K562 (cell line): ENCODE measurements around the gene PLEKHM2. TPM values are rescaled to one million over a fixed set of nuclear protein-coding genes. Genes with fewer than 3 reads are reported as not detected.
A peak's percentile ranks its signal among the peaks of the same experiment; 100 is the strongest.

Experiments used
- ATAC-seq: fragments of 200-7000 bp; cut with Tn5 transposase; 3 replicates; pipeline ENCODE4 v1.9.1; 2020; ENCODE audit warnings: moderate library complexity
- BruUV-seq: library from RNA; stranded (reverse); fragments of 400-500 nt; replicated peaks from 2 replicates; lab custom pipeline; 2021; lab: Mats Ljungman, UMichigan
- CTCF ChIA-PET: fragments of 300-600 bp; formaldehyde crosslinking; extraction: SDS; loops from one replicate; lab custom pipeline; 2021; ENCODE audit warnings: low intra/inter-chr PET ratio; lab: Yijun Ruan, JAX
- POLR2A ChIA-PET: fragments of 300-600, 350-650 bp; sonication (Branson Sonifier 250); formaldehyde crosslinking; extraction: SDS; loops from one replicate; lab custom pipeline; 2021; ENCODE audit warnings: antibody characterized with exemption, inconsistent platforms; lab: Yijun Ruan, JAX
- DNase-seq, 4 experiments: peaks; one replicate each; pipeline versions ENCODE4 v3.0.0 to v3.0.0-alpha.2; 2011 to 2018; ENCODE audit warnings: low spot score in 3 of 4, mixed read lengths in 3 of 4; ENCODE audit errors: extremely low read depth in 1 of 4
- FAIRE-seq: peaks from 2 replicates; lab custom pipeline; 2011; peaks lifted over from hg19 to GRCh38; lab: Jason Lieb, UNC
- H2AFZ ChIP-seq: 2 replicates; pipeline ENCODE4 v1.6.0; 2011; ENCODE audit warnings: low read depth, low read length, control low read depth, inconsistent platforms
- H3K27ac ChIP-seq: fragments of 200-600 bp; 3 replicates; pipeline ENCODE4 v1.8.0; 2011; ENCODE audit warnings: low read depth, mild to moderate bottlenecking, control low read depth, inconsistent platforms, low read length, moderate library complexity, mixed read lengths; ENCODE audit errors: extremely low read depth
- H3K27me3 ChIP-seq, 2 experiments: fragments of 300-600 bp in 1 of 2; 2 replicates in 1 of 2; 3 replicates in 1 of 2; pipeline versions ENCODE4 v1.6.0 to v1.8.0; 2011; ENCODE audit warnings: inconsistent platforms in 2 of 2, low read length in 2 of 2, mild to moderate bottlenecking in 1 of 2, mixed read lengths in 1 of 2, moderate library complexity in 1 of 2; ENCODE audit not compliant: control insufficient read depth in 2 of 2, insufficient read depth in 2 of 2
- H3K36me3 ChIP-seq: fragments of 300-600 bp; 3 replicates; pipeline ENCODE4 v1.8.0; 2011; ENCODE audit warnings: mild to moderate bottlenecking, low read length, inconsistent platforms; ENCODE audit not compliant: control insufficient read depth, insufficient read depth
- H3K4me1 ChIP-seq, 2 experiments: fragments of 200-600 bp in 1 of 2; replicated peaks in 1 of 2; 2 replicates in 1 of 2; 3 replicates in 1 of 2; pipeline versions ENCODE4 v1.5.1 to v1.8.0; 2011; ENCODE audit warnings: inconsistent platforms in 2 of 2, low read length in 2 of 2, mild to moderate bottlenecking in 1 of 2, mixed read lengths in 1 of 2, moderate library complexity in 1 of 2; ENCODE audit not compliant: control insufficient read depth in 2 of 2, insufficient read depth in 2 of 2
- H3K4me2 ChIP-seq: 2 replicates; pipeline ENCODE4 v1.6.1; 2011; ENCODE audit warnings: low read length, control low read depth, inconsistent platforms, mixed read lengths; ENCODE audit not compliant: insufficient read depth
- H3K4me3 ChIP-seq: fragments of 200-600 bp; sonication (generic), shearing (Covaris generic); 2 replicates; pipeline ENCODE4 v1.5.1; 2016; ENCODE audit warnings: control low read depth, inconsistent platforms
- H3K79me2 ChIP-seq: fragments of 200-600 bp; 3 replicates; pipeline ENCODE4 v1.8.0; 2011; ENCODE audit warnings: low read length, inconsistent platforms; ENCODE audit not compliant: control insufficient read depth, insufficient read depth
- H3K9ac ChIP-seq, 2 experiments: 2 replicates each; pipeline versions ENCODE4 v1.6.0 to v1.6.1; 2011; ENCODE audit warnings: low read depth in 2 of 2, low read length in 2 of 2, control low read depth in 1 of 2, inconsistent platforms in 1 of 2, mild to moderate bottlenecking in 1 of 2, mixed read lengths in 1 of 2; ENCODE audit not compliant: insufficient read depth in 1 of 2
- H3K9me1 ChIP-seq: one replicate; pipeline ENCODE4 v1.6.0; 2011; ENCODE audit warnings: inconsistent platforms, mild to moderate bottlenecking, low read length, moderate library complexity; ENCODE audit not compliant: control insufficient read depth, insufficient read depth
- H3K9me3 ChIP-seq: replicated peaks from 2 replicates; pipeline ENCODE4 v1.5.1; 2011; ENCODE audit warnings: low read depth, low read length, inconsistent platforms; ENCODE audit not compliant: control insufficient read depth, insufficient read depth
- H4K20me1 ChIP-seq: replicated peaks from 2 replicates; pipeline ENCODE4 v1.6.1; 2011; ENCODE audit warnings: low read length, inconsistent platforms, mixed read lengths; ENCODE audit not compliant: control insufficient read depth, insufficient read depth
- POLR2G ChIP-seq: fragments of 200-400 bp; formaldehyde crosslinking; IDR thresholded peaks from 2 replicates; pipeline ENCODE4 v1.6.1; 2017; ENCODE audit warnings: low read depth, mild to moderate bottlenecking, antibody characterized with exemption, low read length, moderate library complexity
- PURB ChIP-seq: sonication (generic); formaldehyde crosslinking; IDR thresholded peaks from 2 replicates; pipeline ENCODE4 v1.9.0; 2021; ENCODE audit warnings: low read depth, mild to moderate bottlenecking, missing genetic modification reagents
- RBM22 ChIP-seq: fragments of 200-400 bp; formaldehyde crosslinking; IDR thresholded peaks from 2 replicates; pipeline ENCODE4 v1.6.1; 2018; ENCODE audit warnings: low read length, low read depth; ENCODE audit not compliant: poor library complexity, severe bottlenecking
- WGBS: fragments of 100-300 bp; shearing (Covaris generic); methylation state at CpG from one replicate; pipeline ENCODE4 v1.1.6; 2016; ENCODE audit warnings: low coverage, mixed read lengths; ENCODE audit not compliant: insufficient coverage; ENCODE audit errors: missing lambda C conversion rate; 5-methylcytosine and 5-hydroxymethylcytosine counted together
- in situ Hi-C: fragments of 300-500 bp; cut with MboI; formaldehyde crosslinking; loops from 4 replicates; pipeline ENCODE4 v1.15.0; 2018; ENCODE audit warnings: inconsistent platforms, mixed read lengths
- intact Hi-C: fragments of 100-400 bp; cut with micrococcal nuclease; formaldehyde crosslinking; loops from 2 replicates; pipeline ENCODE4 v1.14.2; 2022
- polyA plus RNA-seq, 8 experiments: library from polyadenylated mRNA; depleted of rRNA in 4 of 8; stranded (reverse) in 5 of 8; unstranded in 3 of 8; fragments of >200 nt; fragmentation: Nextera tagmentation in 2 of 8; fragmentation: Illumina TruSeq in 1 of 8; extraction: Ambion mirVana in 2 of 8; extraction: Trizol in 1 of 8; gene quantifications; 2 replicates each; pipeline versions ENCODE4 v1.2.1 to v1.2.3, GENCODE V29; 2011 to 2014; ENCODE audit warnings: inconsistent platforms in 1 of 8, missing spikeins in 1 of 8
- total RNA-seq, 7 experiments: library from RNA; depleted of rRNA in 6 of 7; stranded (reverse); fragments of >200 nt in 6 of 7; fragmentation: Illumina TruSeq in 2 of 7; extraction: Trizol in 2 of 7; gene quantifications; 2 replicates each; pipeline versions ENCODE4 v1.2.1 to v1.2.3, GENCODE V29; 2011 to 2021; ENCODE audit warnings: low replicate concordance in 1 of 7
- TF ChIP-seq, protein P1 (sequence below): sonication (generic); formaldehyde crosslinking; IDR thresholded peaks from 2 replicates; pipeline ENCODE4 v1.8.0; 2022; ENCODE audit warnings: missing genetic modification reagents, mild to moderate bottlenecking, moderate library complexity, borderline replicate concordance

The PLEKHM2 gene
- total and polyA plus RNA-seq, 9 of the 15 experiments (the other 6 are each of a cell fraction or from before 2014, with no cell fraction given) = 0.27 to 63.7 (median 33.2) TPM

DNA sequence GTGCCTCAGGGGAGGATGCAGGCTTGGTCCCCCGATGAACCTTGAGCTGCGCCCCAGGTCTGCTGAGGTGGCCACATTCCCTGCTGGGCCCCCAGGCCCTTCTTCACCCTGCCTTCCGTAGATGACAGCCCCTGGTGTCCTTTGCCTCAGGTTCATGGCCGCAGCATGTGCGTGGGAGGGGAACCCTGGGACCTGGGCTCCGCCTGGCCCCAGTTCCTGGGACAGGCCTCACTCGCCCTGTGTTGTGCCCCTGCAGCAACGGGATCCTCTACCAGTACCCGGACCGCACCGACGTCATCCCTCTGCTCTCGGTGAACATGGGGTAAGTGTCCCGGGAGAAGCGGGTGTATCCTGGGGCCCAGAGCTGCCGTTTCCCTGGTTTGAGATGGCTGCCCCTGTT lies 46.8 kb downstream of the PLEKHM2 start:
- H3K36me3 ChIP-seq = peaks cover 84% of the 10 kb centered on the region; the same call in 2 of the 3 replicates
- TF ChIP-seq, protein P1, sequence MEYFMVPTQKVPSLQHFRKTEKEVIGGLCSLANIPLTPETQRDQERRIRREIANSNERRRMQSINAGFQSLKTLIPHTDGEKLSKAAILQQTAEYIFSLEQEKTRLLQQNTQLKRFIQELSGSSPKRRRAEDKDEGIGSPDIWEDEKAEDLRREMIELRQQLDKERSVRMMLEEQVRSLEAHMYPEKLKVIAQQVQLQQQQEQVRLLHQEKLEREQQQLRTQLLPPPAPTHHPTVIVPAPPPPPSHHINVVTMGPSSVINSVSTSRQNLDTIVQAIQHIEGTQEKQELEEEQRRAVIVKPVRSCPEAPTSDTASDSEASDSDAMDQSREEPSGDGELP (CRISPR knock-in tag) = no peak
- TF ChIP-seq PURB (CRISPR knock-in tag) (no peak), POLR2G (peak; percentile 22; the same call in 1 of the 2 replicates), RBM22 (peak; percentile 76)
- TF ChIP-seq, all 486 proteins: peak for 2
- H3K9me3 ChIP-seq = no peaks in the 10 kb centered on the region
- no peak overlapping the region for H3K27ac ChIP-seq
- intact Hi-C loops = no loop called here
- FAIRE-seq = no peak
- POLR2A ChIA-PET = interaction anchor here (0.6 to 0.9 kb wide), 2 partner anchors 10 to 11 kb away, joined by 3 read pairs; partner anchors contain the start of gene TMEM82
- 90% methylated on average over 15 of the region's 16 CpGs for WGBS
- no peaks in the 10 kb centered on the region for H3K9me1 ChIP-seq
- CTCF ChIA-PET = no interaction called here
- ATAC-seq = no peak
- no peak overlapping the region for H2AFZ ChIP-seq
- H3K4me3 ChIP-seq = no peak overlapping the region
- H3K79me2 ChIP-seq = no peaks in the 10 kb centered on the region
- no peaks in the 10 kb centered on the region for H3K27me3 ChIP-seq
- no peaks in the 10 kb centered on the region for H4K20me1 ChIP-seq
- no peak overlapping the region for H3K4me2 ChIP-seq
- in situ Hi-C loops = no loop called here
- peak overlapping the region in 1 of 2 experiments; percentile 43; a peak in 1 of 4 replicates for H3K9ac ChIP-seq
- BruUV-seq = no TSS peak
- peaks cover 0 to 50% of the 10 kb centered on the region in 2 experiments; a peak in 1 of 5 replicates for H3K4me1 ChIP-seq
- DNase-seq = no peak
